Endothelial cell of umbilical vein (primary cell): Measurements from ENCODE around the gene MCM8. TPM values are rescaled to one million over a fixed set of nuclear protein-coding genes. Genes with fewer than 3 reads are reported as not detected.

Experiments used
- BruUV-seq: library from RNA; stranded (reverse); fragments of 400-500 nt; replicated peaks from 2 replicates; lab custom pipeline; 2021; lab: Mats Ljungman, UMichigan
- CTCF ChIA-PET: fragments of 300-600, 350-600 bp; sonication (Branson Sonifier 250); formaldehyde crosslinking; loops from one replicate; lab custom pipeline; 2021; ENCODE audit warnings: antibody characterized with exemption, inconsistent platforms; lab: Charles Lee
- POLR2A ChIA-PET: fragments of 300-600, 350-600 bp; sonication (Branson Sonifier 250); formaldehyde crosslinking; loops from one replicate; lab custom pipeline; 2021; ENCODE audit warnings: antibody characterized with exemption, inconsistent platforms; lab: Charles Lee
- DNase-seq: peaks from one replicate; pipeline ENCODE4 v3.0.0-alpha.2; 2011; ENCODE audit warnings: low read depth, low spot score
- FAIRE-seq: peaks from 2 replicates; lab custom pipeline; 2011; peaks lifted over from hg19 to GRCh38; lab: Jason Lieb, UNC
- H2AFZ ChIP-seq: 2 replicates; pipeline ENCODE4 v1.6.0; 2012; ENCODE audit warnings: low read depth, low read length, control low read depth, inconsistent platforms
- H3K27ac ChIP-seq: 2 replicates; pipeline ENCODE4 v1.5.1; 2011; ENCODE audit warnings: low read depth, mild to moderate bottlenecking, control low read depth, low read length, moderate library complexity; ENCODE audit not compliant: insufficient read depth
- H3K27me3 ChIP-seq, 2 experiments: 2 replicates each; pipeline versions ENCODE4 v1.6.0 to v1.6.1; 2011; ENCODE audit warnings: low read length in 2 of 2, mixed read lengths in 1 of 2; ENCODE audit not compliant: control insufficient read depth in 2 of 2, insufficient read depth in 2 of 2
- H3K36me3 ChIP-seq, 2 experiments: 2 replicates in 1 of 2; 3 replicates in 1 of 2; pipeline ENCODE4 v1.5.1; 2011; ENCODE audit warnings: low read length in 2 of 2, mild to moderate bottlenecking in 1 of 2, moderate library complexity in 1 of 2; ENCODE audit not compliant: control insufficient read depth in 2 of 2, insufficient read depth in 2 of 2; ENCODE audit errors: extremely low read depth in 1 of 2
- H3K4me1 ChIP-seq: 3 replicates; pipeline ENCODE4 v1.5.1; 2011; ENCODE audit warnings: mild to moderate bottlenecking, low read length; ENCODE audit not compliant: control insufficient read depth, insufficient read depth; ENCODE audit errors: extremely low read depth
- H3K4me2 ChIP-seq: 2 replicates; pipeline ENCODE4 v1.6.1; 2011; ENCODE audit warnings: low read length, control low read depth, mixed read lengths; ENCODE audit not compliant: insufficient read depth
- H3K4me3 ChIP-seq, 3 experiments: fragments of 200-600 bp in 1 of 3; sonication (generic), shearing (Covaris generic) in 1 of 3; replicated peaks in 1 of 3; 2 replicates each; pipeline ENCODE4 v1.5.1; 2011 to 2016; ENCODE audit warnings: control low read depth in 3 of 3, low read length in 3 of 3, mild to moderate bottlenecking in 2 of 3, inconsistent platforms in 1 of 3, low read depth in 1 of 3, moderate library complexity in 1 of 3; ENCODE audit not compliant: insufficient read depth in 1 of 3
- H3K79me2 ChIP-seq: 2 replicates; pipeline ENCODE4 v1.6.0; 2012; ENCODE audit warnings: low read length, inconsistent platforms; ENCODE audit not compliant: control insufficient read depth, insufficient read depth
- H3K9ac ChIP-seq: replicated peaks from 2 replicates; pipeline ENCODE3; 2011; ENCODE audit warnings: low read length, control low read depth; ENCODE audit not compliant: insufficient read depth; ENCODE audit errors: extremely low read depth
- H3K9me1 ChIP-seq: replicated peaks from 3 replicates; pipeline ENCODE4 v1.6.0; 2011; ENCODE audit warnings: mild to moderate bottlenecking, low read length; ENCODE audit not compliant: control insufficient read depth, insufficient read depth; ENCODE audit errors: extremely low read depth
- H3K9me3 ChIP-seq: replicated peaks from 2 replicates; pipeline ENCODE4 v1.5.1; 2012; ENCODE audit warnings: low read length, inconsistent platforms; ENCODE audit not compliant: control insufficient read depth, insufficient read depth
- H4K20me1 ChIP-seq: replicated peaks from 2 replicates; pipeline ENCODE3; 2011; ENCODE audit warnings: mild to moderate bottlenecking, low read length; ENCODE audit not compliant: control insufficient read depth, insufficient read depth; ENCODE audit errors: extremely low read depth
- CTCF ChIP-seq, 2 donors: IDR thresholded peaks; 1 replicate in 1 of 2; 2 replicates in 1 of 2; pipeline ENCODE4 v1.5.1; 2011; ENCODE audit warnings: low read length in 2 of 2, mild to moderate bottlenecking in 2 of 2, moderate library complexity in 2 of 2, control low read depth in 1 of 2, inconsistent platforms in 1 of 2, low read depth in 1 of 2; ENCODE audit not compliant: insufficient read depth in 1 of 2; ENCODE audit errors: extremely low read depth in 1 of 2
- EZH2 ChIP-seq: IDR thresholded peaks from 2 replicates; pipeline ENCODE4 v1.6.1; 2012; ENCODE audit warnings: borderline replicate concordance, low read depth, mild to moderate bottlenecking, moderate library complexity, low read length, inconsistent platforms; ENCODE audit not compliant: severe bottlenecking
- FOS ChIP-seq: IDR thresholded peaks from 2 replicates; pipeline ENCODE4 v1.6.1; 2011; ENCODE audit warnings: mild to moderate bottlenecking, low read length, moderate library complexity, borderline replicate concordance; ENCODE audit not compliant: insufficient read depth
- GATA2 ChIP-seq: IDR thresholded peaks from 2 replicates; pipeline ENCODE4 v1.7.0; 2011; ENCODE audit warnings: low read depth, mild to moderate bottlenecking, moderate library complexity, mixed read lengths, low read length; ENCODE audit not compliant: insufficient read length, insufficient read depth
- JUN ChIP-seq: IDR thresholded peaks from 2 replicates; pipeline ENCODE4 v1.6.1; 2011; ENCODE audit warnings: borderline replicate concordance, low read depth; ENCODE audit not compliant: insufficient read length, insufficient read depth
- MAX ChIP-seq: IDR thresholded peaks from 2 replicates; pipeline ENCODE4 v1.6.1; 2011; ENCODE audit not compliant: insufficient read depth, insufficient read length
- MYC ChIP-seq: IDR thresholded peaks from one replicate; pipeline ENCODE4 v1.6.1; 2011; ENCODE audit warnings: mild to moderate bottlenecking, low read depth, low read length
- POLR2A ChIP-seq: IDR thresholded peaks from 2 replicates; pipeline ENCODE4 v1.6.1; 2012; ENCODE audit warnings: low read depth, mild to moderate bottlenecking, control low read depth, low read length
- POLR2AphosphoS5 ChIP-seq: IDR thresholded peaks from 2 replicates; pipeline ENCODE4 v1.6.1; 2012; ENCODE audit warnings: low read depth, mild to moderate bottlenecking, control low read depth, low read length, moderate library complexity; ENCODE audit not compliant: insufficient read depth
- dilution Hi-C: fragments of 300-500 bp; cut with MboI; formaldehyde crosslinking; loops from one replicate; pipeline ENCODE4 v1.15.0; 2019; ENCODE audit warnings: low sequenced_read_pairs; ENCODE audit not compliant: extremely low pct_ligation_motif_present
- intact Hi-C: fragments of 100-400 bp; cut with micrococcal nuclease; formaldehyde crosslinking; loops from one replicate; pipeline ENCODE4 v1.10.0; 2022
- polyA plus RNA-seq, 4 experiments: library from polyadenylated mRNA; depleted of rRNA in 3 of 4; stranded (reverse) in 3 of 4; unstranded in 1 of 4; fragments of >200 nt; gene quantifications; 2 replicates each; pipeline versions ENCODE4 v1.2.1 to v1.2.3, GENCODE V29; 2011 to 2012; ENCODE audit warnings: missing spikeins in 1 of 4
- total RNA-seq: library from RNA; stranded (reverse); gene quantifications from 2 replicates; pipeline ENCODE4 v1.2.3, GENCODE V29; 2021

The MCM8 gene
- total and polyA plus RNA-seq, 2 donors (not counting 3 experiments of a cell fraction or from before 2014, with no cell fraction given), result 2.9 to 14.4 TPM

- peaks cover 3% of the 10 kb centered on the region for H3K9me3 ChIP-seq
- no peak overlapping the region for H3K27ac ChIP-seq
- POLR2A ChIA-PET, result interaction anchor here (0.7 kb wide), 1 partner anchor 14 kb away, joined by 16 read pairs; no protein-coding TSS in a partner anchor
- TF ChIP-seq EZH2 (no peak), JUN (no peak), POLR2AphosphoS5 (no peak), MYC (no peak), FOS (no peak), MAX (no peak), GATA2 (no peak), POLR2A (no peak), CTCF (IDR thresholded peaks at IDR 0.05; ENCODE audit: extremely low read depth in 1 of 2, insufficient read depth in 1 of 2, low read depth in 1 of 2, low read length in 2 of 2) (no peak)
- H3K79me2 ChIP-seq, result peaks cover 6% of the 10 kb centered on the region
- H4K20me1 ChIP-seq, result peaks cover 3% of the 10 kb centered on the region
- CTCF ChIA-PET, result no interaction called here
- no TSS peak for BruUV-seq
- DNase-seq (no peak), FAIRE-seq (no peak)
- H2AFZ ChIP-seq, result no peak overlapping the region
- no peaks in the 10 kb centered on the region for H3K27me3 ChIP-seq
- no peak overlapping the region for H3K4me3 ChIP-seq
- intact Hi-C loops (no loop called here), dilution Hi-C loops (no loop called here)
- H3K4me2 ChIP-seq, result no peak overlapping the region
- peaks cover 0 to 4% of the 10 kb centered on the region in 2 experiments for H3K36me3 ChIP-seq
- no peak overlapping the region for H3K9ac ChIP-seq
- peaks cover 11% of the 10 kb centered on the region for H3K4me1 ChIP-seq
- no peaks in the 10 kb centered on the region for H3K9me1 ChIP-seq
These were observed 79.1 kb downstream of the MCM8 start for GRCh38 chr20:6029538-6029937.
